AG09309 (cell line): Measurements from ENCODE around the gene CYBC1.

Source experiments
- DNase-seq: peaks from one replicate; pipeline ENCODE4 v3.0.0-alpha.2; 2010; ENCODE audit warnings: low read depth
- H3K4me3 ChIP-seq: 2 replicates; pipeline ENCODE4 v1.5.1; 2011; ENCODE audit warnings: mild to moderate bottlenecking, low read depth, low read length, moderate library complexity; ENCODE audit not compliant: control insufficient read depth
- CTCF ChIP-seq: IDR thresholded peaks from 2 replicates; pipeline ENCODE4 v1.5.1; 2011; ENCODE audit warnings: mild to moderate bottlenecking, low read depth, low read length, inconsistent platforms; ENCODE audit not compliant: insufficient read depth, control insufficient read depth; ENCODE audit errors: missing control alignments

Gene CYBC1

DNA sequence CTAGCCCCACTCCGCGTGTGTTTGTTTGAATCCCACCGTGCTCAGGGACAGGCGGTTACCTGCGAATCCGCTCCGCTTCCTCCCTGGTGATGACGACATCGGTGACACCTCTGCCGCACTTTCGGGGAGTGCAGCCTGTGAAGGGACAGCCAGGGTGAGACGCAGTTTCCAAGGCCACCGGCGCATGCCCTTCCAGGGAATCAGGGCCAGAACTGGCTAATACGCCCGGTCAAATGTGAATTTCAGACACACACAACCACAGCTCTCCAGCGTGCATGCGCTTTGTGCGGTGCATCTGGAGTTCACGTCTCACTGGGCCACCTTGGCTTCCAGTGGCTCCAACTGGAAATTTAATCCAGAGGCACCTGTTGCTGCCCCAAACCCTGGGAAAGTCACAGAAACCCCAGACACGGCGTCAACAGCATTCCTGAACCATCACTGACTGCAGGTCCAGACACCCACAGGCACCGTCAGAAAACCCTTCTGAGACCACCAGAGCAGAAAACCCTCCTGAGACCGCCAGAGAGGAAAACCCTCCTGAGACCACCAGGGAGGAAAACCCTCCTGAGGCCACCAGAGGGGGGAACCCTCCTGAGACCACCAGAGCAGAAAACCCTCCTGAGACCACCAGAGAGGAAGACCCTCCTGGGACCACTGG is 39.0 kb downstream of the CYBC1 start:
- TF ChIP-seq CTCF, result no peak
- no peak overlapping the region for H3K4me3 ChIP-seq
- no peak for DNase-seq

- TF ChIP-seq CTCF, result no peak
- DNase-seq, result no peak
- H3K4me3 ChIP-seq, result no peak overlapping the region
These were observed 40.4 kb downstream of the CYBC1 start for GRCh38 chr17:82410014-82410716.

- no peak for DNase-seq
- TF ChIP-seq CTCF, result no peak
- H3K4me3 ChIP-seq, result no peak overlapping the region
These were observed 41.6 kb downstream of the CYBC1 start for GRCh38 chr17:82408938-82409318.

DNA sequence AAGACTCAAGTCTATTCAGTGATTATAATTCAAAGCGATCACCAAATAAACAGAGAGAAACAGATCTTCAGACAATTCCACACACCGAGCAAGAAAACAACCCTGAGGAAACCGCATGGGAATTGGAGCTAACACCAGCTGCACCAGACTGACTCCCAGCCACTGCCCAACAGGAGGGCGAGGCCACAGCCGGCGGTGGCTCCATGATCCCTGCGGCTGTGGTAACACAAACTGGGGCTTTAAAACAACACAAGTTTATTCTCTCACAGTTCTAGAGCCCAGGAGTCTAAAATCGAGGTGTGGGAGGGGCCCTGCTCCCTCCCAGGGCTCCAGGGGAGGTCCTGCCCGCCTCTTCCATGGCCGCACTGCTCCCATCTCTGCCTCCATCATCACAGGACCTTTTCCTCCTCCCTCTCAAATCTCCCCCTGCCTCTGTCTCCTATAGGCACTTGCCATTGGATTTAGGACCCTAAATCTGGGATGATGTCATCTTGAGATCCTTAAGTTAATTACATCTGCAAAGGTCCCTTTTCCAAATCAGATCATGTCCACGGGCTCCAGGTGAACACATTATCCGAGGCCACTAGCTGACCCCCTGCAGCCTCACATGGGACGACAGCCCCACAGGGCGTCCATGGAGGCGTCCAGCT is 42.1 kb downstream of the CYBC1 start:
- no peak for TF ChIP-seq CTCF
- DNase-seq, result no peak
- no peak overlapping the region for H3K4me3 ChIP-seq

- no peak for DNase-seq
- no peak for TF ChIP-seq CTCF
These were observed 43.3 kb downstream of the CYBC1 start for GRCh38 chr17:82407255-82407654.

DNA sequence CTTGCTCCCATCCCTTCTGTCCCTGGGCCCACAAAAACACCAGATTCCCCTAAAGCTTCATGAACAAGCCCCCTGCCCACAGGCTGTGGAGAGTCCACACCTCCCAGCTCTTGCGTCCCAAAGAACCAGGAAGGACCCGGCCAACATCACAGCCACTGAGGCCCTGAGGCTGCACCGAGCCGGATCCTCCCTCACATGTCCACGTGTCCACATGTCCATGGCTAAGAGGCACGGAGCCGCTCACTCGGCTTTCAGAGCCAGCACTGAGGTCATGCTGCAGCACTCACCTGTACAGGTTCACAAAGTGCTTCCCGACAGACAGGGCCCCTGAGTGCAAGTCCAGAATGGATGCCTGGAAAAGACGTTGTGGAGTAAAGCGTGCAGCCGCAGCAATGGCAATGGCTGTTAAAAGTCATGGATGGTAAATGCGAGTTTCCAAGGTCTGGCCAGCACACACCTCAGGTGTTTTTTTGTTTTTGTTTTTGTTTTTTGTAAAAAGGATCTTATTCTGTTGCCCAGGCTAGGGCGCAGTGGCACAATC is 44.4 kb downstream of the CYBC1 start:
- no peak for TF ChIP-seq CTCF
- H3K4me3 ChIP-seq, result no peak overlapping the region
- no peak for DNase-seq

More at GRCh38 chr17:82407255-82407654, 43.3 kb downstream of the CYBC1 start:
- H3K4me3 ChIP-seq, result no peak overlapping the region
